ENCODE measurements around the gene IRX6. TPM values are rescaled to one million over a fixed set of nuclear protein-coding genes. Genes with fewer than 3 reads are reported as not detected.

IRX6 gene
- total and polyA plus RNA-seq, 2 donors (not counting 3 experiments of a cell fraction or from before 2014, with no cell fraction given) = not detected

DNA sequence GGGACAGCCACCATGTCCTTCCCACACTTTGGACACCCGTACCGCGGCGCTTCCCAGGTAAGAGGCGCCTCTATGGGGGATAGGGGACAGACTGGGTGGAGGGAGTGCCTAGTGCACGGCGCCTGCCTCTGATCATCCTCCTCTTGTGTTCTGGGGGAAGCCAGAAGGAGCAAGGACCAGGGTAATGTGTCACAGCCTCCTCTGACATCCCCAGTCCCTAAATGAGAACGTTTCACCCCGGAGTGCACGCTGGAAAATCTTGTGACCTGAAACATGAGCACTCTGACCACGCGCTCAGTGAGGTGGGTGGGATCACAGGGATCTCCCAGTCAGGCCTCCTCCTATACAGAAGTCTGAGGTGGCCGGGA, 1.1 kb downstream of the IRX6 start:
- FAIRE-seq (no peak), DNase-seq (ENCODE audit: low read depth, low spot score) (no peak)
- no peaks in the 10 kb centered on the region for H3K9me3 ChIP-seq (replicated peaks; ENCODE audit: control insufficient read depth, insufficient read depth, low read length)
- no peaks in the 10 kb centered on the region for H3K4me1 ChIP-seq (ENCODE audit: control insufficient read depth, extremely low read depth, insufficient read depth, low read length)
- CTCF ChIA-PET = no interaction called here
- H3K79me2 ChIP-seq (ENCODE audit: control insufficient read depth, insufficient read depth, low read length) = no peaks in the 10 kb centered on the region
- POLR2A ChIA-PET = no interaction called here
- no peak for TF ChIP-seq FOS (IDR thresholded peaks at IDR 0.05; ENCODE audit: borderline replicate concordance, insufficient read depth, low read length)
- TF ChIP-seq MYC (IDR thresholded peaks at IDR 0.05; ENCODE audit: low read depth, low read length) = no peak
- no peak for TF ChIP-seq EZH2 (IDR thresholded peaks at IDR 0.05; ENCODE audit: borderline replicate concordance, low read depth, low read length, severe bottlenecking)
- H3K27ac ChIP-seq (ENCODE audit: insufficient read depth, low read depth, low read length) = no peak overlapping the region
- no peak overlapping the region for H2AFZ ChIP-seq (ENCODE audit: low read depth, low read length)
- intact Hi-C loops (cut with micrococcal nuclease) (no loop called here), dilution Hi-C loops (cut with MboI; ENCODE audit: extremely low pct_ligation_motif_present, low sequenced_read_pairs) (no loop called here)
- peaks cover 33 to 34% of the 10 kb centered on the region in 2 experiments for H3K27me3 ChIP-seq (ENCODE audit: control insufficient read depth in 2 of 2, insufficient read depth in 2 of 2, low read length in 2 of 2)
- BruUV-seq (replicated peaks) = no TSS peak
- H4K20me1 ChIP-seq (replicated peaks; ENCODE audit: control insufficient read depth, extremely low read depth, insufficient read depth, low read length) = no peaks in the 10 kb centered on the region
- H3K4me2 ChIP-seq (ENCODE audit: insufficient read depth, low read length) = no peak overlapping the region
- H3K4me3 ChIP-seq (replicated peaks in 1 of 3; ENCODE audit: insufficient read depth in 1 of 3, low read depth in 1 of 3, low read length in 3 of 3) = no peak overlapping the region
- no peaks in the 10 kb centered on the region for H3K36me3 ChIP-seq (ENCODE audit: control insufficient read depth in 2 of 2, extremely low read depth in 1 of 2, insufficient read depth in 2 of 2, low read length in 2 of 2)
- H3K9ac ChIP-seq (replicated peaks; ENCODE audit: extremely low read depth, insufficient read depth, low read length) = no peak overlapping the region
- no peaks in the 10 kb centered on the region for H3K9me1 ChIP-seq (replicated peaks; ENCODE audit: control insufficient read depth, extremely low read depth, insufficient read depth, low read length)

DNA sequence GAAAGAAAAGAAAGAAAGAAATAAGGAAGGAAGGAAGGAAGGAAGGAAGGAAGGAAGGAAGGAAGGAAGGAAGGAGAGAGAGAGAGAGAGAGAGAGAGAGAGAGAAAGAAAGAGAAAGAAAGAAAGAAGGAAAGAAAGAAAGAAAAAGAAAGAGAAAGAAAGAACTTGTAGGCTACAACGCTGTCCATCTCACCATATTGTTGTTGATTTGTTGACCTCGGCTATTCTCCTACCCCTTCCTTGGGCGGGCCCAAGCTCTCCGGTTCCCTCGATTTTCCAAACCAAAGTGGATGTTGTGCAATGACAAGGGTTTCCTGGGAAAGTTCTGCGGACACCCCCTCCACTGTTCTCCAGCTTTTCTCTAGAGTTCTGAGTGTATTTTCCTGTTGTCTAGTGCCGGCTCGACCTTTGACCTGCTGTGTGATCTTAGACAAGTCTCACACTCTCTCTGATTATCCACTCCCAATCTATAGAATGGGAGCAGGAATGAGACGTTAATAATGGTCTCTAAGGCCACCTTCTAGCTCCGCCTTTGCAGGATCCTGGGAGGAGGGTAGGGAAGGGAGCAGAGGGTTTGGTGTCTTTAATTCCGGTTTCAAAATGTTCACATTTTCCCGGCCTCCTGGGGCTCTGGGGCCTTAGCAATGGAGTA, 1.6 kb downstream of the IRX6 start:
- no peak for FAIRE-seq
- BruUV-seq (replicated peaks) = no TSS peak
- intact Hi-C loops (cut with micrococcal nuclease) = no loop called here

More for the DNA sequence above, 1.6 kb downstream of the IRX6 start:
- Histone ChIP-seq H3K4me2 (ENCODE audit: insufficient read depth, low read length) (no peak overlapping the region), H3K9me1 (replicated peaks; ENCODE audit: control insufficient read depth, extremely low read depth, insufficient read depth, low read length) (no peaks in the 10 kb centered on the region), H3K36me3 (ENCODE audit: control insufficient read depth in 2 of 2, extremely low read depth in 1 of 2, insufficient read depth in 2 of 2, low read length in 2 of 2) (no peaks in the 10 kb centered on the region), H4K20me1 (replicated peaks; ENCODE audit: control insufficient read depth, extremely low read depth, insufficient read depth, low read length) (no peaks in the 10 kb centered on the region), H3K27me3 (ENCODE audit: control insufficient read depth in 2 of 2, insufficient read depth in 2 of 2, low read length in 2 of 2) (peaks cover 38 to 39% of the 10 kb centered on the region in 2 experiments), H3K27ac (ENCODE audit: insufficient read depth, low read depth, low read length) (no peak overlapping the region), H3K4me3 (replicated peaks in 1 of 3; ENCODE audit: insufficient read depth in 1 of 3, low read depth in 1 of 3, low read length in 3 of 3) (no peak overlapping the region), H3K79me2 (ENCODE audit: control insufficient read depth, insufficient read depth, low read length) (no peaks in the 10 kb centered on the region), H3K4me1 (ENCODE audit: control insufficient read depth, extremely low read depth, insufficient read depth, low read length) (no peaks in the 10 kb centered on the region), H2AFZ (ENCODE audit: low read depth, low read length) (no peak overlapping the region), H3K9me3 (replicated peaks; ENCODE audit: control insufficient read depth, insufficient read depth, low read length) (no peaks in the 10 kb centered on the region), H3K9ac (replicated peaks; ENCODE audit: extremely low read depth, insufficient read depth, low read length) (no peak overlapping the region)
- POLR2A ChIA-PET = no interaction called here
- DNase-seq (ENCODE audit: low read depth, low spot score) = no peak
- CTCF ChIA-PET = no interaction called here
- dilution Hi-C loops (cut with MboI; ENCODE audit: extremely low pct_ligation_motif_present, low sequenced_read_pairs) = no loop called here
- no peak for TF ChIP-seq GATA2 (IDR thresholded peaks at IDR 0.05; ENCODE audit: insufficient read depth, insufficient read length, low read depth, low read length)
- TF ChIP-seq JUN (IDR thresholded peaks at IDR 0.05; ENCODE audit: borderline replicate concordance, insufficient read depth, insufficient read length, low read depth) = no peak
- no peak for TF ChIP-seq EZH2 (IDR thresholded peaks at IDR 0.05; ENCODE audit: borderline replicate concordance, low read depth, low read length, severe bottlenecking)
- no peak for TF ChIP-seq MYC (IDR thresholded peaks at IDR 0.05; ENCODE audit: low read depth, low read length)
- TF ChIP-seq, protein P1, sequence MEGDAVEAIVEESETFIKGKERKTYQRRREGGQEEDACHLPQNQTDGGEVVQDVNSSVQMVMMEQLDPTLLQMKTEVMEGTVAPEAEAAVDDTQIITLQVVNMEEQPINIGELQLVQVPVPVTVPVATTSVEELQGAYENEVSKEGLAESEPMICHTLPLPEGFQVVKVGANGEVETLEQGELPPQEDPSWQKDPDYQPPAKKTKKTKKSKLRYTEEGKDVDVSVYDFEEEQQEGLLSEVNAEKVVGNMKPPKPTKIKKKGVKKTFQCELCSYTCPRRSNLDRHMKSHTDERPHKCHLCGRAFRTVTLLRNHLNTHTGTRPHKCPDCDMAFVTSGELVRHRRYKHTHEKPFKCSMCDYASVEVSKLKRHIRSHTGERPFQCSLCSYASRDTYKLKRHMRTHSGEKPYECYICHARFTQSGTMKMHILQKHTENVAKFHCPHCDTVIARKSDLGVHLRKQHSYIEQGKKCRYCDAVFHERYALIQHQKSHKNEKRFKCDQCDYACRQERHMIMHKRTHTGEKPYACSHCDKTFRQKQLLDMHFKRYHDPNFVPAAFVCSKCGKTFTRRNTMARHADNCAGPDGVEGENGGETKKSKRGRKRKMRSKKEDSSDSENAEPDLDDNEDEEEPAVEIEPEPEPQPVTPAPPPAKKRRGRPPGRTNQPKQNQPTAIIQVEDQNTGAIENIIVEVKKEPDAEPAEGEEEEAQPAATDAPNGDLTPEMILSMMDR (IDR thresholded peaks at IDR 0.05; ENCODE audit: extremely low read depth in 1 of 2, insufficient read depth in 1 of 2, low read depth in 1 of 2, low read length in 2 of 2) = no peak
- TF ChIP-seq POLR2AphosphoS5 (IDR thresholded peaks at IDR 0.05; ENCODE audit: insufficient read depth, low read depth, low read length) = no peak
- TF ChIP-seq FOS (IDR thresholded peaks at IDR 0.05; ENCODE audit: borderline replicate concordance, insufficient read depth, low read length) = no peak
- TF ChIP-seq POLR2A (IDR thresholded peaks at IDR 0.05; ENCODE audit: low read depth, low read length) = no peak
- TF ChIP-seq, protein P2, sequence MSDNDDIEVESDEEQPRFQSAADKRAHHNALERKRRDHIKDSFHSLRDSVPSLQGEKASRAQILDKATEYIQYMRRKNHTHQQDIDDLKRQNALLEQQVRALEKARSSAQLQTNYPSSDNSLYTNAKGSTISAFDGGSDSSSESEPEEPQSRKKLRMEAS (IDR thresholded peaks at IDR 0.05; ENCODE audit: insufficient read depth, insufficient read length) = no peak

Measured in endothelial cell of umbilical vein (primary cell).